Urothelium cell line (cell line): ENCODE measurements around the gene ZMYND19.
"Not testable (repeated sequence)": the region's sequence is repeated elsewhere in the genome, so short reads cannot be mapped to it uniquely, and the experiment has no call there.

Source experiments
- DNase-seq: peaks from one replicate; pipeline ENCODE4 v3.0.0; 2011; ENCODE audit warnings: low spot score, mixed read lengths
- FAIRE-seq: peaks from 2 replicates; lab custom pipeline; 2011; peaks lifted over from hg19 to GRCh38; lab: Jason Lieb, UNC

The ZMYND19 gene

GRCh38 chr9:137614631-137615386, 24.5 kb upstream of the ZMYND19 start:
- DNase-seq (no peak), FAIRE-seq (no peak)

GRCh38 chr9:137613738-137614523, 23.6 kb upstream of the ZMYND19 start:
- FAIRE-seq (no peak), DNase-seq (no peak)

GRCh38 chr9:137613259-137613658, 22.9 kb upstream of the ZMYND19 start:
- FAIRE-seq (no peak), DNase-seq (no peak)

GRCh38 chr9:137612741-137613142, 22.4 kb upstream of the ZMYND19 start:
- DNase-seq (no peak), FAIRE-seq (no peak)

- FAIRE-seq (peak; percentile 96), DNase-seq (peak; percentile 86)
Observed at GRCh38 chr9:137611623-137612609, 21.6 kb upstream of the ZMYND19 start.

GRCh38 chr9:137610944-137611343, 20.6 kb upstream of the ZMYND19 start:
- FAIRE-seq (no peak), DNase-seq (no peak)

- FAIRE-seq (no peak), DNase-seq (no peak)
Observed at GRCh38 chr9:137607141-137607857, 17.0 kb upstream of the ZMYND19 start.

GRCh38 chr9:137606734-137607138, 16.4 kb upstream of the ZMYND19 start:
- FAIRE-seq (no peak), DNase-seq (no peak)

GRCh38 chr9:137606005-137606621, 15.8 kb upstream of the ZMYND19 start:
- no peak for DNase-seq
- FAIRE-seq = no peak

- DNase-seq (peak; percentile 97), FAIRE-seq (no peak)
Observed at GRCh38 chr9:137605121-137606004, 15.1 kb upstream of the ZMYND19 start, which contains the start of gene ARRDC1. Gene ARRDC1, plus strand, starts transcription at chr9:137605686. Its CDS starts 32 bp downstream, at chr9:137605718.

- FAIRE-seq (no peak), DNase-seq (no peak)
Observed at GRCh38 chr9:137604345-137605086, 14.2 kb upstream of the ZMYND19 start.

GRCh38 chr9:137603879-137604278, 13.6 kb upstream of the ZMYND19 start:
- FAIRE-seq = no peak

GRCh38 chr9:137602661-137603060, 12.3 kb upstream of the ZMYND19 start:
- no peak for DNase-seq

More at GRCh38 chr9:137603879-137604278, 13.6 kb upstream of the ZMYND19 start:
- DNase-seq = no peak

GRCh38 chr9:137598943-137599342, 8.6 kb upstream of the ZMYND19 start:
- DNase-seq (no peak), FAIRE-seq (no peak)

More at GRCh38 chr9:137602661-137603060, 12.3 kb upstream of the ZMYND19 start:
- no peak for FAIRE-seq

GRCh38 chr9:137596577-137596976, 6.3 kb upstream of the ZMYND19 start:
- not testable (repeated sequence) for FAIRE-seq

GRCh38 chr9:137593176-137593575, 2.9 kb upstream of the ZMYND19 start:
- no peak for DNase-seq

More at GRCh38 chr9:137596577-137596976, 6.3 kb upstream of the ZMYND19 start:
- not testable (repeated sequence) for DNase-seq

GRCh38 chr9:137592767-137593166, 2.5 kb upstream of the ZMYND19 start:
- FAIRE-seq (no peak), DNase-seq (no peak)

More at GRCh38 chr9:137593176-137593575, 2.9 kb upstream of the ZMYND19 start:
- no peak for FAIRE-seq

- FAIRE-seq (no peak), DNase-seq (peak; percentile 26)
Observed at GRCh38 chr9:137590123-137590468, 216 bp downstream of the ZMYND19 start.
